Endothelial cell of umbilical vein (primary cell): Measurements from ENCODE around the gene KAT6B. TPM values are rescaled to one million over a fixed set of nuclear protein-coding genes. Genes with fewer than 3 reads are reported as not detected.

Experiments
- BruUV-seq: library from RNA; stranded (reverse); fragments of 400-500 nt; replicated peaks from 2 replicates; lab custom pipeline; 2021; lab: Mats Ljungman, UMichigan
- CTCF ChIA-PET: fragments of 300-600, 350-600 bp; sonication (Branson Sonifier 250); formaldehyde crosslinking; loops from one replicate; lab custom pipeline; 2021; ENCODE audit warnings: antibody characterized with exemption, inconsistent platforms; lab: Charles Lee
- POLR2A ChIA-PET: fragments of 300-600, 350-600 bp; sonication (Branson Sonifier 250); formaldehyde crosslinking; loops from one replicate; lab custom pipeline; 2021; ENCODE audit warnings: antibody characterized with exemption, inconsistent platforms; lab: Charles Lee
- DNase-seq: peaks from one replicate; pipeline ENCODE4 v3.0.0-alpha.2; 2011; ENCODE audit warnings: low read depth, low spot score
- FAIRE-seq: peaks from 2 replicates; lab custom pipeline; 2011; peaks lifted over from hg19 to GRCh38; lab: Jason Lieb, UNC
- H2AFZ ChIP-seq: 2 replicates; pipeline ENCODE4 v1.6.0; 2012; ENCODE audit warnings: low read depth, low read length, control low read depth, inconsistent platforms
- H3K27ac ChIP-seq: 2 replicates; pipeline ENCODE4 v1.5.1; 2011; ENCODE audit warnings: low read depth, mild to moderate bottlenecking, control low read depth, low read length, moderate library complexity; ENCODE audit not compliant: insufficient read depth
- H3K27me3 ChIP-seq, 2 experiments: 2 replicates each; pipeline versions ENCODE4 v1.6.0 to v1.6.1; 2011; ENCODE audit warnings: low read length in 2 of 2, mixed read lengths in 1 of 2; ENCODE audit not compliant: control insufficient read depth in 2 of 2, insufficient read depth in 2 of 2
- H3K36me3 ChIP-seq, 2 experiments: 2 replicates in 1 of 2; 3 replicates in 1 of 2; pipeline ENCODE4 v1.5.1; 2011; ENCODE audit warnings: low read length in 2 of 2, mild to moderate bottlenecking in 1 of 2, moderate library complexity in 1 of 2; ENCODE audit not compliant: control insufficient read depth in 2 of 2, insufficient read depth in 2 of 2; ENCODE audit errors: extremely low read depth in 1 of 2
- H3K4me1 ChIP-seq: 3 replicates; pipeline ENCODE4 v1.5.1; 2011; ENCODE audit warnings: mild to moderate bottlenecking, low read length; ENCODE audit not compliant: control insufficient read depth, insufficient read depth; ENCODE audit errors: extremely low read depth
- H3K4me2 ChIP-seq: 2 replicates; pipeline ENCODE4 v1.6.1; 2011; ENCODE audit warnings: low read length, control low read depth, mixed read lengths; ENCODE audit not compliant: insufficient read depth
- H3K4me3 ChIP-seq, 3 experiments: fragments of 200-600 bp in 1 of 3; sonication (generic), shearing (Covaris generic) in 1 of 3; replicated peaks in 1 of 3; 2 replicates each; pipeline ENCODE4 v1.5.1; 2011 to 2016; ENCODE audit warnings: control low read depth in 3 of 3, low read length in 3 of 3, mild to moderate bottlenecking in 2 of 3, inconsistent platforms in 1 of 3, low read depth in 1 of 3, moderate library complexity in 1 of 3; ENCODE audit not compliant: insufficient read depth in 1 of 3
- H3K79me2 ChIP-seq: 2 replicates; pipeline ENCODE4 v1.6.0; 2012; ENCODE audit warnings: low read length, inconsistent platforms; ENCODE audit not compliant: control insufficient read depth, insufficient read depth
- H3K9ac ChIP-seq: replicated peaks from 2 replicates; pipeline ENCODE3; 2011; ENCODE audit warnings: low read length, control low read depth; ENCODE audit not compliant: insufficient read depth; ENCODE audit errors: extremely low read depth
- H3K9me1 ChIP-seq: replicated peaks from 3 replicates; pipeline ENCODE4 v1.6.0; 2011; ENCODE audit warnings: mild to moderate bottlenecking, low read length; ENCODE audit not compliant: control insufficient read depth, insufficient read depth; ENCODE audit errors: extremely low read depth
- H3K9me3 ChIP-seq: replicated peaks from 2 replicates; pipeline ENCODE4 v1.5.1; 2012; ENCODE audit warnings: low read length, inconsistent platforms; ENCODE audit not compliant: control insufficient read depth, insufficient read depth
- H4K20me1 ChIP-seq: replicated peaks from 2 replicates; pipeline ENCODE3; 2011; ENCODE audit warnings: mild to moderate bottlenecking, low read length; ENCODE audit not compliant: control insufficient read depth, insufficient read depth; ENCODE audit errors: extremely low read depth
- CTCF ChIP-seq, 2 donors: IDR thresholded peaks; 1 replicate in 1 of 2; 2 replicates in 1 of 2; pipeline ENCODE4 v1.5.1; 2011; ENCODE audit warnings: low read length in 2 of 2, mild to moderate bottlenecking in 2 of 2, moderate library complexity in 2 of 2, control low read depth in 1 of 2, inconsistent platforms in 1 of 2, low read depth in 1 of 2; ENCODE audit not compliant: insufficient read depth in 1 of 2; ENCODE audit errors: extremely low read depth in 1 of 2
- EZH2 ChIP-seq: IDR thresholded peaks from 2 replicates; pipeline ENCODE4 v1.6.1; 2012; ENCODE audit warnings: borderline replicate concordance, low read depth, mild to moderate bottlenecking, moderate library complexity, low read length, inconsistent platforms; ENCODE audit not compliant: severe bottlenecking
- FOS ChIP-seq: IDR thresholded peaks from 2 replicates; pipeline ENCODE4 v1.6.1; 2011; ENCODE audit warnings: mild to moderate bottlenecking, low read length, moderate library complexity, borderline replicate concordance; ENCODE audit not compliant: insufficient read depth
- GATA2 ChIP-seq: IDR thresholded peaks from 2 replicates; pipeline ENCODE4 v1.7.0; 2011; ENCODE audit warnings: low read depth, mild to moderate bottlenecking, moderate library complexity, mixed read lengths, low read length; ENCODE audit not compliant: insufficient read length, insufficient read depth
- JUN ChIP-seq: IDR thresholded peaks from 2 replicates; pipeline ENCODE4 v1.6.1; 2011; ENCODE audit warnings: borderline replicate concordance, low read depth; ENCODE audit not compliant: insufficient read length, insufficient read depth
- MAX ChIP-seq: IDR thresholded peaks from 2 replicates; pipeline ENCODE4 v1.6.1; 2011; ENCODE audit not compliant: insufficient read depth, insufficient read length
- MYC ChIP-seq: IDR thresholded peaks from one replicate; pipeline ENCODE4 v1.6.1; 2011; ENCODE audit warnings: mild to moderate bottlenecking, low read depth, low read length
- POLR2A ChIP-seq: IDR thresholded peaks from 2 replicates; pipeline ENCODE4 v1.6.1; 2012; ENCODE audit warnings: low read depth, mild to moderate bottlenecking, control low read depth, low read length
- POLR2AphosphoS5 ChIP-seq: IDR thresholded peaks from 2 replicates; pipeline ENCODE4 v1.6.1; 2012; ENCODE audit warnings: low read depth, mild to moderate bottlenecking, control low read depth, low read length, moderate library complexity; ENCODE audit not compliant: insufficient read depth
- dilution Hi-C: fragments of 300-500 bp; cut with MboI; formaldehyde crosslinking; loops from one replicate; pipeline ENCODE4 v1.15.0; 2019; ENCODE audit warnings: low sequenced_read_pairs; ENCODE audit not compliant: extremely low pct_ligation_motif_present
- intact Hi-C: fragments of 100-400 bp; cut with micrococcal nuclease; formaldehyde crosslinking; loops from one replicate; pipeline ENCODE4 v1.10.0; 2022
- polyA plus RNA-seq, 4 experiments: library from polyadenylated mRNA; depleted of rRNA in 3 of 4; stranded (reverse) in 3 of 4; unstranded in 1 of 4; fragments of >200 nt; gene quantifications; 2 replicates each; pipeline versions ENCODE4 v1.2.1 to v1.2.3, GENCODE V29; 2011 to 2012; ENCODE audit warnings: missing spikeins in 1 of 4
- total RNA-seq: library from RNA; stranded (reverse); gene quantifications from 2 replicates; pipeline ENCODE4 v1.2.3, GENCODE V29; 2021

KAT6B gene
- total and polyA plus RNA-seq, 2 donors (not counting 3 experiments of a cell fraction or from before 2014, with no cell fraction given) = 4.5 to 17.0 TPM

GRCh38 chr10:75065076-75065475 is 238.7 kb downstream of the KAT6B start:
- H4K20me1 ChIP-seq = no peaks in the 10 kb centered on the region
- TF ChIP-seq MYC (no peak), FOS (no peak), GATA2 (no peak), POLR2A (no peak), EZH2 (no peak), JUN (no peak), POLR2AphosphoS5 (no peak), MAX (no peak), CTCF (IDR thresholded peaks at IDR 0.05; ENCODE audit: extremely low read depth in 1 of 2, insufficient read depth in 1 of 2, low read depth in 1 of 2, low read length in 2 of 2) (no peak)
- no peaks in the 10 kb centered on the region for H3K27me3 ChIP-seq
- H3K9me1 ChIP-seq = no peaks in the 10 kb centered on the region
- DNase-seq = no peak
- intact Hi-C loops (no loop called here), dilution Hi-C loops (no loop called here)
- H3K9me3 ChIP-seq = no peaks in the 10 kb centered on the region
- CTCF ChIA-PET = interaction anchor here (1.1 kb wide), 1 partner anchor 91 kb away, joined by 3 read pairs; no protein-coding TSS in a partner anchor
- no peaks in the 10 kb centered on the region for H3K36me3 ChIP-seq
- no TSS peak for BruUV-seq
- H3K4me1 ChIP-seq = no peaks in the 10 kb centered on the region
- no peak overlapping the region for H3K4me2 ChIP-seq
- H3K79me2 ChIP-seq = no peaks in the 10 kb centered on the region
- POLR2A ChIA-PET = no interaction called here
- no peak for FAIRE-seq
- H3K9ac ChIP-seq = no peak overlapping the region
- H2AFZ ChIP-seq = no peak overlapping the region
- no peak overlapping the region for H3K4me3 ChIP-seq
- H3K27ac ChIP-seq = no peak overlapping the region
